ENCODE measurements around the gene NACC2.

Gene NACC2

GRCh38 chr9:136095070-136096058 is at the start of gene NACC2:
NACC2 (minus strand) TSS chr9:136095289; CDS start chr9:136050521, 44,768 bp downstream.
- no peak for DNase-seq (ENCODE audit: low read depth in 1 of 2, low spot score in 1 of 2)

- no peak for DNase-seq (ENCODE audit: low read depth in 1 of 2, low spot score in 1 of 2)
Observed at GRCh38 chr9:136144450-136144849, 49.4 kb upstream of the NACC2 start.

GRCh38 chr9:136143215-136144001 is 48.3 kb upstream of the NACC2 start:
- no peak for DNase-seq (ENCODE audit: low read depth in 1 of 2, low spot score in 1 of 2)

GRCh38 chr9:136142859-136143214 is 47.7 kb upstream of the NACC2 start:
- DNase-seq (ENCODE audit: low read depth in 1 of 2, low spot score in 1 of 2): no peak

GRCh38 chr9:136142414-136142796 is 47.3 kb upstream of the NACC2 start:
- DNase-seq (ENCODE audit: low read depth in 1 of 2, low spot score in 1 of 2): no peak

- DNase-seq (ENCODE audit: low read depth in 1 of 2, low spot score in 1 of 2): no peak
Observed at GRCh38 chr9:136141682-136142413, 46.8 kb upstream of the NACC2 start.

- DNase-seq (ENCODE audit: low read depth in 1 of 2, low spot score in 1 of 2): no peak
Observed at GRCh38 chr9:136140966-136141365, 45.9 kb upstream of the NACC2 start.

GRCh38 chr9:136140046-136140445 is 45.0 kb upstream of the NACC2 start:
- DNase-seq (ENCODE audit: low read depth in 1 of 2, low spot score in 1 of 2): no peak

GRCh38 chr9:136138566-136138965 is 43.5 kb upstream of the NACC2 start:
- no peak for DNase-seq (ENCODE audit: low read depth in 1 of 2, low spot score in 1 of 2)

- DNase-seq (ENCODE audit: low read depth in 1 of 2, low spot score in 1 of 2): no peak
Observed at GRCh38 chr9:136137321-136138265, 42.5 kb upstream of the NACC2 start.

- no peak for DNase-seq (ENCODE audit: low read depth in 1 of 2, low spot score in 1 of 2)
Observed at GRCh38 chr9:136136127-136136925, 41.2 kb upstream of the NACC2 start.

GRCh38 chr9:136135326-136136126 is 40.4 kb upstream of the NACC2 start:
- no peak for DNase-seq (ENCODE audit: low read depth in 1 of 2, low spot score in 1 of 2)

GRCh38 chr9:136133959-136134484 is 38.9 kb upstream of the NACC2 start:
- no peak for DNase-seq (ENCODE audit: low read depth in 1 of 2, low spot score in 1 of 2)

GRCh38 chr9:136133191-136133958 is 38.3 kb upstream of the NACC2 start:
- no peak for DNase-seq (ENCODE audit: low read depth in 1 of 2, low spot score in 1 of 2)

- no peak for DNase-seq (ENCODE audit: low read depth in 1 of 2, low spot score in 1 of 2)
Observed at GRCh38 chr9:136132512-136133050, 37.5 kb upstream of the NACC2 start.

GRCh38 chr9:136131629-136132511 is 36.8 kb upstream of the NACC2 start:
- DNase-seq (ENCODE audit: low read depth in 1 of 2, low spot score in 1 of 2): no peak

All from stimulated activated CD4-positive, alpha-beta T cell treated with anti-CD3 and anti-CD28 coated beads, Interleukin-15, amount 100 ng/mL, for 1 hour (primary cell).